T47D (cell line): Measurements from ENCODE around the gene KCNQ1.

ENCODE experiments used
- DNase-seq, 2 experiments: peaks; one replicate each; pipeline versions ENCODE4 v3.0.0 to v3.0.0-alpha.2; 2011 to 2012; ENCODE audit warnings: low read depth in 1 of 2, low spot score in 1 of 2
- JUND ChIP-seq: IDR thresholded peaks from 2 replicates; pipeline ENCODE4 v1.6.1; 2012; ENCODE audit warnings: low read depth
- in situ Hi-C: cut with HindIII; loops from 2 replicates; pipeline ENCODE4 v1.10.0; 2016; ENCODE audit warnings: low sequenced_read_pairs, low pct_unique_long_range_greater_than_20kb

The KCNQ1 gene

GRCh38 chr11:2582946-2583604 is 138.3 kb downstream of the KCNQ1 start:
- no peak for TF ChIP-seq JUND
- DNase-seq, result no peak
- in situ Hi-C loops, result no loop called here

GRCh38 chr11:2583605-2583958 is 138.8 kb downstream of the KCNQ1 start:
- no peak for TF ChIP-seq JUND
- in situ Hi-C loops, result no loop called here
- no peak for DNase-seq

- no peak for TF ChIP-seq JUND
- no peak for DNase-seq
- in situ Hi-C loops, result no loop called here
Measured at GRCh38 chr11:2584434-2584811, 139.6 kb downstream of the KCNQ1 start.

- DNase-seq, result no peak
- in situ Hi-C loops, result no loop called here
- no peak for TF ChIP-seq JUND
Measured at GRCh38 chr11:2584812-2585565, 140.2 kb downstream of the KCNQ1 start.

- in situ Hi-C loops, result no loop called here
- no peak for DNase-seq
- no peak for TF ChIP-seq JUND
Measured at GRCh38 chr11:2585566-2586086, 140.8 kb downstream of the KCNQ1 start.

GRCh38 chr11:2586087-2586792 is 141.4 kb downstream of the KCNQ1 start:
- TF ChIP-seq JUND, result no peak
- no peak for DNase-seq

GRCh38 chr11:2586793-2587131 is 142.0 kb downstream of the KCNQ1 start:
- DNase-seq, result no peak
- in situ Hi-C loops, result no loop called here

More at GRCh38 chr11:2586087-2586792, 141.4 kb downstream of the KCNQ1 start:
- in situ Hi-C loops, result no loop called here

GRCh38 chr11:2587132-2587930 is 142.5 kb downstream of the KCNQ1 start:
- no peak for TF ChIP-seq JUND
- DNase-seq, result no peak
- in situ Hi-C loops, result no loop called here

More at GRCh38 chr11:2586793-2587131, 142.0 kb downstream of the KCNQ1 start:
- TF ChIP-seq JUND, result no peak

GRCh38 chr11:2587976-2588748 is 143.4 kb downstream of the KCNQ1 start:
- DNase-seq, result no peak
- in situ Hi-C loops, result no loop called here
- TF ChIP-seq JUND, result no peak

GRCh38 chr11:2588809-2589537 is 144.2 kb downstream of the KCNQ1 start:
- no peak for TF ChIP-seq JUND
- DNase-seq, result no peak
- in situ Hi-C loops, result no loop called here

GRCh38 chr11:2589538-2589934 is 144.7 kb downstream of the KCNQ1 start:
- no peak for TF ChIP-seq JUND
- in situ Hi-C loops, result no loop called here
- no peak for DNase-seq
